ENCODE results near the gene APC2.
"Not testable (repeated sequence)": the region's sequence is repeated elsewhere in the genome, so short reads cannot be mapped to it uniquely, and the experiment has no call there.

Gene APC2

GRCh38 chr19:1429750-1430149 is 20.2 kb upstream of the APC2 start:
- no peak for DNase-seq
- Mint-ChIP-seq H3K27me3 (no peaks in the 10 kb centered on the region), H3K9me3 (no peaks in the 10 kb centered on the region), H3K27ac (no peak overlapping the region), H3K4me1 (ENCODE audit: low read depth in 2 of 2) (no peaks in the 10 kb centered on the region), H3K36me3 (ENCODE audit: insufficient read depth) (peaks cover 81% of the 10 kb centered on the region), H3K4me3 (no peak overlapping the region)
- ATAC-seq (replicated peaks): no peak

- Mint-ChIP-seq H3K4me1 (ENCODE audit: low read depth in 2 of 2) (no peaks in the 10 kb centered on the region), H3K27me3 (no peaks in the 10 kb centered on the region), H3K4me3 (no peak overlapping the region), H3K9me3 (no peaks in the 10 kb centered on the region), H3K27ac (no peak overlapping the region), H3K36me3 (ENCODE audit: insufficient read depth) (peaks cover 78% of the 10 kb centered on the region)
- DNase-seq: no peak
- ATAC-seq (replicated peaks): no peak
Observed at GRCh38 chr19:1430246-1430645, 19.7 kb upstream of the APC2 start.

GRCh38 chr19:1431759-1432506 is 18.0 kb upstream of the APC2 start:
- DNase-seq: no peak
- no peak for ATAC-seq (replicated peaks)
- Mint-ChIP-seq H3K27me3 (no peaks in the 10 kb centered on the region), H3K27ac (peak overlapping the region in 1 of 2 donors; percentile 35), H3K36me3 (ENCODE audit: insufficient read depth) (peaks cover 69% of the 10 kb centered on the region), H3K9me3 (no peaks in the 10 kb centered on the region), H3K4me3 (no peak overlapping the region), H3K4me1 (ENCODE audit: low read depth in 2 of 2) (no peaks in the 10 kb centered on the region)

- ATAC-seq (replicated peaks) (no peak), DNase-seq (no peak)
- Mint-ChIP-seq H3K9me3 (no peaks in the 10 kb centered on the region), H3K4me3 (no peak overlapping the region), H3K27ac (no peak overlapping the region), H3K27me3 (no peaks in the 10 kb centered on the region), H3K36me3 (ENCODE audit: insufficient read depth) (peaks cover 69% of the 10 kb centered on the region), H3K4me1 (ENCODE audit: low read depth in 2 of 2) (no peaks in the 10 kb centered on the region)
Observed at GRCh38 chr19:1432507-1432887, 17.4 kb upstream of the APC2 start.

- peaks cover 75% of the 10 kb centered on the region for H3K36me3 Mint-ChIP-seq (ENCODE audit: insufficient read depth)
- no peak overlapping the region for H3K27ac Mint-ChIP-seq
- H3K4me1 Mint-ChIP-seq (ENCODE audit: low read depth in 2 of 2): peaks cover 7 to 8% of the 10 kb centered on the region in 2 donors
- no peaks in the 10 kb centered on the region for H3K27me3 Mint-ChIP-seq
- H3K4me3 Mint-ChIP-seq: no peak overlapping the region
- no peaks in the 10 kb centered on the region for H3K9me3 Mint-ChIP-seq
- DNase-seq: no peak
- ATAC-seq (replicated peaks): no peak
Observed at GRCh38 chr19:1433119-1434039, 16.5 kb upstream of the APC2 start.

GRCh38 chr19:1434040-1434366 is 15.9 kb upstream of the APC2 start:
- ATAC-seq (replicated peaks): no peak
- peaks cover 7 to 8% of the 10 kb centered on the region in 2 donors for H3K4me1 Mint-ChIP-seq (ENCODE audit: low read depth in 2 of 2)

GRCh38 chr19:1434577-1435060 is 15.3 kb upstream of the APC2 start:
- H3K36me3 Mint-ChIP-seq (ENCODE audit: insufficient read depth): peaks cover 76% of the 10 kb centered on the region
- no peaks in the 10 kb centered on the region for H3K9me3 Mint-ChIP-seq

More at GRCh38 chr19:1434040-1434366, 15.9 kb upstream of the APC2 start:
- Mint-ChIP-seq H3K4me3 (no peak overlapping the region), H3K9me3 (no peaks in the 10 kb centered on the region), H3K27me3 (no peaks in the 10 kb centered on the region), H3K27ac (no peak overlapping the region), H3K36me3 (ENCODE audit: insufficient read depth) (peaks cover 75% of the 10 kb centered on the region)
- DNase-seq: no peak

GRCh38 chr19:1435378-1435989 is 14.4 kb upstream of the APC2 start:
- peaks cover 77% of the 10 kb centered on the region for H3K36me3 Mint-ChIP-seq (ENCODE audit: insufficient read depth)
- no peaks in the 10 kb centered on the region for H3K27me3 Mint-ChIP-seq
- H3K4me3 Mint-ChIP-seq: no peak overlapping the region
- H3K4me1 Mint-ChIP-seq (ENCODE audit: low read depth in 2 of 2): peaks cover 16 to 17% of the 10 kb centered on the region in 2 donors
- DNase-seq (no peak), ATAC-seq (replicated peaks) (no peak)
- no peaks in the 10 kb centered on the region for H3K9me3 Mint-ChIP-seq
- peak overlapping the region in 1 of 2 donors; percentile 71 for H3K27ac Mint-ChIP-seq

More at GRCh38 chr19:1434577-1435060, 15.3 kb upstream of the APC2 start:
- Mint-ChIP-seq H3K27ac (no peak overlapping the region), H3K4me1 (ENCODE audit: low read depth in 2 of 2) (peaks cover 10 to 11% of the 10 kb centered on the region in 2 donors), H3K27me3 (no peaks in the 10 kb centered on the region), H3K4me3 (no peak overlapping the region)
- DNase-seq (no peak), ATAC-seq (replicated peaks) (no peak)

GRCh38 chr19:1437609-1438008 is 12.3 kb upstream of the APC2 start:
- no peaks in the 10 kb centered on the region for H3K27me3 Mint-ChIP-seq
- H3K4me1 Mint-ChIP-seq (ENCODE audit: low read depth in 2 of 2): peaks cover 23 to 26% of the 10 kb centered on the region in 2 donors
- H3K36me3 Mint-ChIP-seq (ENCODE audit: insufficient read depth): peaks cover 74% of the 10 kb centered on the region
- ATAC-seq (replicated peaks) (no peak), DNase-seq (no peak)
- H3K27ac Mint-ChIP-seq: peak overlapping the region in 1 of 2 donors; percentile 100
- peak overlapping the region; percentile 98 to 99 for H3K4me3 Mint-ChIP-seq
- H3K9me3 Mint-ChIP-seq: no peaks in the 10 kb centered on the region

- peak; percentile 83 for ATAC-seq (replicated peaks)
- Mint-ChIP-seq H3K4me3 (peak within 1 kb of the TSS; percentile 98 to 99), H3K27me3 (no peaks in the 10 kb centered on the region), H3K4me1 (ENCODE audit: low read depth in 2 of 2) (peaks cover 23 to 26% of the 10 kb centered on the region in 2 donors), H3K27ac (peak within 1 kb of the TSS; percentile 100), H3K9me3 (no peaks in the 10 kb centered on the region), H3K36me3 (ENCODE audit: insufficient read depth) (peaks cover 74% of the 10 kb centered on the region)
- peak; percentile 95 to 96 (median 95) for DNase-seq
Observed at GRCh38 chr19:1438035-1438932, 11.6 kb upstream of the APC2 start, which contains the start of gene RPS15. Gene RPS15 (plus strand): TSS chr19:1438396. CDS start chr19:1438426, 30 bp downstream.

- peaks cover 23 to 26% of the 10 kb centered on the region in 2 donors for H3K4me1 Mint-ChIP-seq (ENCODE audit: low read depth in 2 of 2)
- H3K27ac Mint-ChIP-seq: peak overlapping the region; percentile 100
- H3K9me3 Mint-ChIP-seq: no peaks in the 10 kb centered on the region
- peaks cover 74% of the 10 kb centered on the region for H3K36me3 Mint-ChIP-seq (ENCODE audit: insufficient read depth)
- H3K4me3 Mint-ChIP-seq: peak overlapping the region; percentile 98 to 99
- ATAC-seq (replicated peaks): no peak
- no peak for DNase-seq
- H3K27me3 Mint-ChIP-seq: no peaks in the 10 kb centered on the region
Observed at GRCh38 chr19:1438933-1439354, 11.0 kb upstream of the APC2 start.

GRCh38 chr19:1439525-1440417 is 10.2 kb upstream of the APC2 start:
- Mint-ChIP-seq H3K27ac (peak overlapping the region; percentile 100), H3K36me3 (ENCODE audit: insufficient read depth) (peaks cover 75% of the 10 kb centered on the region), H3K4me3 (peak overlapping the region; percentile 98 to 99), H3K4me1 (ENCODE audit: low read depth in 2 of 2) (peaks cover 25 to 28% of the 10 kb centered on the region in 2 donors)
- H3K9me3 Mint-ChIP-seq; H3K27me3 Mint-ChIP-seq; ATAC-seq (replicated peaks); DNase-seq: not testable (repeated sequence)
